Measurements from ENCODE around the gene MCAM.

GRCh38 chr11:119299416-119299815 is 17.5 kb downstream of the MCAM start:
- TF ChIP-seq CTCF (conservative IDR thresholded peaks at IDR 0.05; ENCODE audit: low read depth, low read length) (no peak), EZH2phosphoT487 (IDR thresholded peaks at IDR 0.05; ENCODE audit: borderline replicate concordance, low read length) (no peak), EZH2 (IDR thresholded peaks at IDR 0.05; ENCODE audit: low read length, unreplicated experiment) (no peak)
